Muscle of back (tissue), 11 donors: Measurements from ENCODE around the gene SLC35C1. TPM values are rescaled to one million over a fixed set of nuclear protein-coding genes. Genes with fewer than 3 reads are reported as not detected.

Experiments used
- DNase-seq, 3 donors: peaks; one replicate each; pipeline versions ENCODE4 v3.0.0 to v3.0.0-alpha.2; 2013
- polyA plus RNA-seq, 10 donors: library from polyadenylated mRNA; unstranded; fragments of 120-200 nt; gene quantifications; one replicate each; pipeline ENCODE4 v1.2.1, GENCODE V29; 2013; ENCODE audit not compliant: insufficient read length in 10 of 10

Gene SLC35C1
- polyA plus RNA-seq, 10 donors = 5.5 to 9.7 (median 7.7) TPM

GRCh38 chr11:45843158-45843924 lies 38.4 kb downstream of the SLC35C1 start:
- DNase-seq = peak; percentile 71 to 92 (median 88)

- DNase-seq = no peak
Observed at GRCh38 chr11:45844822-45845578, 40.1 kb downstream of the SLC35C1 start.

GRCh38 chr11:45846174-45846675 lies 41.3 kb downstream of the SLC35C1 start:
- DNase-seq = no peak

- peak; percentile 98 to 99 (median 99) for DNase-seq
Observed at GRCh38 chr11:45846974-45847910, 42.3 kb downstream of the SLC35C1 start, which contains the start of gene CRY2. TSS of gene CRY2 (plus strand) at chr11:45847475. CDS start at chr11:45847491, 16 bp downstream.

- peak in 1 of 3 donors; percentile 85 for DNase-seq
Observed at GRCh38 chr11:45847911-45848316, 43.0 kb downstream of the SLC35C1 start.

- DNase-seq = no peak
Observed at GRCh38 chr11:45848654-45849081, 43.7 kb downstream of the SLC35C1 start.

- no peak for DNase-seq
Observed at GRCh38 chr11:45850446-45850845, 45.5 kb downstream of the SLC35C1 start.

- DNase-seq = no peak
Observed at GRCh38 chr11:45851228-45851627, 46.3 kb downstream of the SLC35C1 start.

GRCh38 chr11:45852018-45852711 lies 47.2 kb downstream of the SLC35C1 start:
- no peak for DNase-seq

GRCh38 chr11:45852712-45853101 lies 47.8 kb downstream of the SLC35C1 start:
- no peak for DNase-seq

- DNase-seq = no peak
Observed at GRCh38 chr11:45853332-45854219, 48.6 kb downstream of the SLC35C1 start.

GRCh38 chr11:45855308-45855707 lies 50.4 kb downstream of the SLC35C1 start:
- no peak for DNase-seq

GRCh38 chr11:45856044-45856468 lies 51.1 kb downstream of the SLC35C1 start:
- DNase-seq = peak; percentile 78 to 93 (median 90)

- DNase-seq = peak; percentile 86 to 93 (median 87)
Observed at GRCh38 chr11:45857961-45858474, 53.1 kb downstream of the SLC35C1 start.

- DNase-seq = no peak
Observed at GRCh38 chr11:45858751-45859398, 53.9 kb downstream of the SLC35C1 start.

- peak; percentile 91 to 96 (median 95) for DNase-seq
Observed at GRCh38 chr11:45859661-45860140, 54.8 kb downstream of the SLC35C1 start.

- no peak for DNase-seq
Observed at GRCh38 chr11:45860348-45860747, 55.4 kb downstream of the SLC35C1 start.

GRCh38 chr11:45860764-45861510 lies 56.0 kb downstream of the SLC35C1 start:
- DNase-seq = no peak
